ENCODE results near the gene PPP1R12C.

- TF ChIP-seq, protein P1, sequence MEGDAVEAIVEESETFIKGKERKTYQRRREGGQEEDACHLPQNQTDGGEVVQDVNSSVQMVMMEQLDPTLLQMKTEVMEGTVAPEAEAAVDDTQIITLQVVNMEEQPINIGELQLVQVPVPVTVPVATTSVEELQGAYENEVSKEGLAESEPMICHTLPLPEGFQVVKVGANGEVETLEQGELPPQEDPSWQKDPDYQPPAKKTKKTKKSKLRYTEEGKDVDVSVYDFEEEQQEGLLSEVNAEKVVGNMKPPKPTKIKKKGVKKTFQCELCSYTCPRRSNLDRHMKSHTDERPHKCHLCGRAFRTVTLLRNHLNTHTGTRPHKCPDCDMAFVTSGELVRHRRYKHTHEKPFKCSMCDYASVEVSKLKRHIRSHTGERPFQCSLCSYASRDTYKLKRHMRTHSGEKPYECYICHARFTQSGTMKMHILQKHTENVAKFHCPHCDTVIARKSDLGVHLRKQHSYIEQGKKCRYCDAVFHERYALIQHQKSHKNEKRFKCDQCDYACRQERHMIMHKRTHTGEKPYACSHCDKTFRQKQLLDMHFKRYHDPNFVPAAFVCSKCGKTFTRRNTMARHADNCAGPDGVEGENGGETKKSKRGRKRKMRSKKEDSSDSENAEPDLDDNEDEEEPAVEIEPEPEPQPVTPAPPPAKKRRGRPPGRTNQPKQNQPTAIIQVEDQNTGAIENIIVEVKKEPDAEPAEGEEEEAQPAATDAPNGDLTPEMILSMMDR (IDR thresholded peaks at IDR 0.05) = no peak
- TF ChIP-seq POLR2A (IDR thresholded peaks at IDR 0.05) (no peak), POLR2AphosphoS5 (IDR thresholded peaks at IDR 0.05) (no peak), EP300 (IDR thresholded peaks at IDR 0.05) (no peak)
Observed at GRCh38 chr19:55091955-55092354, 25.5 kb downstream of the PPP1R12C start.
